ENCODE results near the gene RAB26.
"Not testable (repeated sequence)": the region's sequence is repeated elsewhere in the genome, so short reads cannot be mapped to it uniquely, and the experiment has no call there.

The RAB26 gene

GRCh38 chr16:2196162-2196980, 47.9 kb downstream of the RAB26 start, which contains the start of gene CASKIN1:
TSS of gene CASKIN1 (minus strand) at chr16:2196605. CDS start at chr16:2196432, 173 bp downstream.
- no peak for DNase-seq

DNA sequence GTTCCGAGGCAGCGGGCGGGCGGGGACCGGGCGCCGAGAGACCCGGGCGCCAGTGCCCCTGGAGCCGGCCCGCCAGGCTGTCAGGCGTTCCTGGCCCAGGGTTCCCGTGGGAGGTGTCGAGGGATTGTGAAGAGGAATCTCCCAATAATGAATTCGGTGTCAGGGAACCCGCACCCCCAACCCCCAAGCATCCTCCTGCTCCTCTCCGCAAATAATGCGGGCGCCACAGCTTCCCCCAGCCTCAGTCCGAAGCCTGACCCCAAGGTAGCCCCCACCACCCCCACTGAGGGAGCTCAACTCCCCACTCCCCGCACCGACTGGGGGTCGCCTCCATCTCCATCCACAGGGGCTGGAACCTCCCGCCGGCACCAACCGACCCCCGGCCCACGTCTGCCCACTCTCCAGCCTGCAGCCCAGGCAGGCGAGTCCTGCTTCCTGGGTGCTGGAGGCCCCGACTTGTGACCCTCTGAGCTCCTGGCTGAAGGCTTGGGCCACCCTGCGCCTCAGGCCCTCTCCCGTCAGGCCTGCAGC, 48.6 kb downstream of the RAB26 start:
- no peak for DNase-seq

DNA sequence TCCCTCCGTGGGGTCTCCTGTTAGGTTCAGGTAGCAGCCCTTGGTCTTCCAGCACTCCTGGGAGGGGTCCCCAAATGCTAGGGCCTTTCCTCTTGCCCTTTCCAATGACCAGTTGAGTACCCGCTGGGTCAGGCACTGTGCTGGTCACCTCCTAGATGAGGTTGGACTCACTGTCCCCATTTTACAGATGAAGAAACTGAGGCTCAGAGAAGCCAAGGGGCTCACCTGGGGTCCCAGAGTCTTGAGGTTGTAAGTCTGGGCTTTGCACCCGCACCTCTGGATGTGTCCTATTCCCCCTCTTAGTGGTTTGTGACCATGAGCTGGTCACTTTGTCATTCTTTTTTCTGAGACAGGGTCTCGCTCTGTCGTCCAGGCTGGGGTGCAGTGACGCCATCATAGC, 49.3 kb downstream of the RAB26 start:
- DNase-seq = no peak

- DNase-seq = no peak
Observed at GRCh38 chr16:2198283-2198682, 49.9 kb downstream of the RAB26 start.

DNA sequence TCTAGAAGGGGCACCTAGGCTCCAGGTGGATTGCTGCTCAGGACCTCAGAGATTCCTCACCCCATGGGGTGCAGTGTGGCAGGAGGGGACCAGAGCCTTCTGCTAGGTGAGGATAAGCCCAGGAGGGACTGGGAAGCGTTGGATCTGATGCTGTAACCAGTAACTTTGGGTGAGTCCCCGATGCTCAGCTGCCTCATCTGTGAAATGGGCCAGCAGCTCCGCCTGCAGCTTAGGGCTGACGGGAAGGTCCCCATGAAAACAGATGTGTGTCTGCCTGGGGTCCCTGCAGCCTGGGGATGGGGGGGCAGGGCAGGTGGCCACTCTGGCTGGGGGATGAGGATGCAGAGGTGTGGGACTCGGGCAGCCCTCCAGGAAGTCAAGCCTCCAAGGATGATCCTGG, 50.7 kb downstream of the RAB26 start:
- DNase-seq = no peak

GRCh38 chr16:2199621-2200139, 51.3 kb downstream of the RAB26 start:
- DNase-seq = no peak

GRCh38 chr16:2200313-2200712, 51.9 kb downstream of the RAB26 start:
- no peak for DNase-seq

DNA sequence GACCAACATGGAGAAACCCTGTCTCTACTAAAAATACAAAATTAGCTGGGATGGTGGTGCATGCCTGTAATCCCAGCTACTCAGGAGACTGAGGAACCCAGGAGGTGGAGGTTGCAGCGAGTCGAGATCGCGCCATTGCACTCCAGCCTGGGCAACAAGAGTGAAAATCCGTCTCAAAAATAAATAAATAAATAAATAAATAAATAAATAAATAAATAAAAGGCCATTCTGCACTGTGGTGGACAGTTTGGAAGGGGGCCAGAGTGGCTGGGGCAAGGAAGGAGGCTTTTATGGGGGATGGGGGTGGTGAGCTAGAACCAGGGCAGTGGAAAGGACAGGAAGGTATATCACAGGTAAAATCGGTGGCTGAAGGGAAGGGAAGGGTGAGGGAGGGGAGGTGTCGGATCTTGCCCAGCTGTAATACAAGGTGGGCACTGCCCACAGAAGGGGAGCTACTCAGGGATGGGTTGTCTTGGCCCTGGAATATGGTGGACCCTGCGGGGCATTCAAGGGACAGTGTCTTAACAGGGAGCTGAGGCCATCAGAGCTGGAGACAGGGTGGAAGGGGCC, 54.8 kb downstream of the RAB26 start:
- DNase-seq = not testable (repeated sequence)

All from C1 segment of cervical spinal cord (tissue), 14 donors.